ENCODE measurements around the gene PXDC1.
A peak's percentile ranks its signal among the peaks of the same experiment; 100 is the strongest.

The PXDC1 gene

GRCh38 chr6:3747100-3747737, 4.3 kb downstream of the PXDC1 start:
- Histone ChIP-seq H3K36me3 (ENCODE audit: control insufficient read depth in 4 of 4, insufficient read depth in 4 of 4, low read length in 3 of 4) (no peaks in the 10 kb centered on the region), H3K27me3 (replicated peaks in 2 of 5; ENCODE audit: control insufficient read depth in 4 of 5, insufficient read depth in 5 of 5, low read length in 4 of 5) (no peaks in the 10 kb centered on the region), H3K9me3 (ENCODE audit: control extremely low read depth in 1 of 5, control insufficient read depth in 4 of 5, insufficient read depth in 2 of 5, low read depth in 1 of 5, low read length in 4 of 5) (no peaks in the 10 kb centered on the region), H3K4me1 (ENCODE audit: control extremely low read depth in 1 of 4, control insufficient read depth in 4 of 4, insufficient read depth in 4 of 4, low read length in 3 of 4) (peaks cover 0 to 48% (median 43%) of the 10 kb centered on the region in 4 experiments), H3K27ac (ENCODE audit: insufficient read depth in 1 of 2, low read depth in 1 of 2, low read length in 2 of 2, poor library complexity in 1 of 2, severe bottlenecking in 2 of 2) (no peak overlapping the region), H3K4me3 (ENCODE audit: control insufficient read depth in 1 of 7, extremely low read depth in 1 of 7, insufficient read depth in 4 of 7, low read depth in 2 of 7, low read length in 6 of 7) (no peak overlapping the region)
- POLR2A ChIA-PET: no interaction called here
- no peak for DNase-seq
- CTCF ChIA-PET: interaction anchor here (0.8 to 6.9 kb wide), 5 partner anchors 102 to 261 kb away, joined by 4 to 90 read pairs (median 9); partner anchors contain the start of gene FAM50B
- 80% methylated on average over 8 of the region's 12 CpGs for WGBS (ENCODE audit: insufficient coverage)

GRCh38 chr6:3746696-3747095, 4.8 kb downstream of the PXDC1 start:
- H3K4me1 ChIP-seq (ENCODE audit: control extremely low read depth in 1 of 4, control insufficient read depth in 4 of 4, insufficient read depth in 4 of 4, low read length in 3 of 4): peaks cover 0 to 50% (median 42%) of the 10 kb centered on the region in 4 experiments
- no peaks in the 10 kb centered on the region for H3K9me3 ChIP-seq (ENCODE audit: control extremely low read depth in 1 of 5, control insufficient read depth in 4 of 5, insufficient read depth in 2 of 5, low read depth in 1 of 5, low read length in 4 of 5)
- no peak overlapping the region for H3K4me3 ChIP-seq (ENCODE audit: control insufficient read depth in 1 of 7, extremely low read depth in 1 of 7, insufficient read depth in 4 of 7, low read depth in 2 of 7, low read length in 6 of 7)
- ChIA-PET CTCF (interaction anchor here (0.8 to 6.9 kb wide), 13 partner anchors 12 to 495 kb away, joined by 3 to 90 read pairs (median 6); partner anchors contain the start of gene FAM50B), POLR2A (no interaction called here)
- no peaks in the 10 kb centered on the region for H3K36me3 ChIP-seq (ENCODE audit: control insufficient read depth in 4 of 4, insufficient read depth in 4 of 4, low read length in 3 of 4)
- no peak overlapping the region for H3K27ac ChIP-seq (ENCODE audit: insufficient read depth in 1 of 2, low read depth in 1 of 2, low read length in 2 of 2, poor library complexity in 1 of 2, severe bottlenecking in 2 of 2)
- WGBS (ENCODE audit: insufficient coverage): 100% methylated on average over 6 of the region's 8 CpGs
- no peaks in the 10 kb centered on the region for H3K27me3 ChIP-seq (replicated peaks in 2 of 5; ENCODE audit: control insufficient read depth in 4 of 5, insufficient read depth in 5 of 5, low read length in 4 of 5)
- no peak for DNase-seq

- Histone ChIP-seq H3K27ac (ENCODE audit: insufficient read depth in 1 of 2, low read depth in 1 of 2, low read length in 2 of 2, poor library complexity in 1 of 2, severe bottlenecking in 2 of 2) (no peak overlapping the region), H3K9me3 (ENCODE audit: control extremely low read depth in 1 of 5, control insufficient read depth in 4 of 5, insufficient read depth in 2 of 5, low read depth in 1 of 5, low read length in 4 of 5) (no peaks in the 10 kb centered on the region), H3K36me3 (ENCODE audit: control insufficient read depth in 4 of 4, insufficient read depth in 4 of 4, low read length in 3 of 4) (no peaks in the 10 kb centered on the region), H3K27me3 (replicated peaks in 2 of 5; ENCODE audit: control insufficient read depth in 4 of 5, insufficient read depth in 5 of 5, low read length in 4 of 5) (no peaks in the 10 kb centered on the region), H3K4me3 (ENCODE audit: control insufficient read depth in 1 of 7, extremely low read depth in 1 of 7, insufficient read depth in 4 of 7, low read depth in 2 of 7, low read length in 6 of 7) (no peak overlapping the region), H3K4me1 (ENCODE audit: control extremely low read depth in 1 of 4, control insufficient read depth in 4 of 4, insufficient read depth in 4 of 4, low read length in 3 of 4) (peaks cover 0 to 48% (median 39%) of the 10 kb centered on the region in 4 experiments)
- POLR2A ChIA-PET: no interaction called here
- 46% methylated on average over 11 of the region's 11 CpGs for WGBS (ENCODE audit: insufficient coverage)
- CTCF ChIA-PET: interaction anchor here (0.7 to 6.9 kb wide), 23 partner anchors 12 to 494 kb away, joined by 3 to 90 read pairs (median 4); partner anchors contain the start of gene FAM50B
- DNase-seq: peak in 1 of 3 donors; percentile 57
Measured at GRCh38 chr6:3746119-3746691, 5.3 kb downstream of the PXDC1 start.

GRCh38 chr6:3745566-3746118, 5.9 kb downstream of the PXDC1 start:
- no peak overlapping the region for H3K27ac ChIP-seq (ENCODE audit: insufficient read depth in 1 of 2, low read depth in 1 of 2, low read length in 2 of 2, poor library complexity in 1 of 2, severe bottlenecking in 2 of 2)
- POLR2A ChIA-PET: no interaction called here

GRCh38 chr6:3744901-3745470, 6.5 kb downstream of the PXDC1 start:
- Histone ChIP-seq H3K4me3 (ENCODE audit: control insufficient read depth in 1 of 7, extremely low read depth in 1 of 7, insufficient read depth in 4 of 7, low read depth in 2 of 7, low read length in 6 of 7) (no peak overlapping the region), H3K27me3 (replicated peaks in 2 of 5; ENCODE audit: control insufficient read depth in 4 of 5, insufficient read depth in 5 of 5, low read length in 4 of 5) (no peaks in the 10 kb centered on the region), H3K4me1 (ENCODE audit: control extremely low read depth in 1 of 4, control insufficient read depth in 4 of 4, insufficient read depth in 4 of 4, low read length in 3 of 4) (peaks cover 0 to 36% (median 31%) of the 10 kb centered on the region in 4 experiments), H3K9me3 (ENCODE audit: control extremely low read depth in 1 of 5, control insufficient read depth in 4 of 5, insufficient read depth in 2 of 5, low read depth in 1 of 5, low read length in 4 of 5) (no peaks in the 10 kb centered on the region), H3K27ac (ENCODE audit: insufficient read depth in 1 of 2, low read depth in 1 of 2, low read length in 2 of 2, poor library complexity in 1 of 2, severe bottlenecking in 2 of 2) (no peak overlapping the region), H3K36me3 (ENCODE audit: control insufficient read depth in 4 of 4, insufficient read depth in 4 of 4, low read length in 3 of 4) (no peaks in the 10 kb centered on the region)
- 94% methylated on average over 20 of the region's 20 CpGs for WGBS (ENCODE audit: insufficient coverage)
- CTCF ChIA-PET: interaction anchor here (1.0 to 6.9 kb wide), 18 partner anchors 11 to 493 kb away, joined by 3 to 90 read pairs (median 4); partner anchors contain the start of gene FAM50B
- POLR2A ChIA-PET: no interaction called here
- DNase-seq: no peak

More at GRCh38 chr6:3745566-3746118, 5.9 kb downstream of the PXDC1 start:
- H3K36me3 ChIP-seq (ENCODE audit: control insufficient read depth in 4 of 4, insufficient read depth in 4 of 4, low read length in 3 of 4): no peaks in the 10 kb centered on the region
- H3K4me3 ChIP-seq (ENCODE audit: control insufficient read depth in 1 of 7, extremely low read depth in 1 of 7, insufficient read depth in 4 of 7, low read depth in 2 of 7, low read length in 6 of 7): no peak overlapping the region
- peaks cover 0 to 42% (median 36%) of the 10 kb centered on the region in 4 experiments for H3K4me1 ChIP-seq (ENCODE audit: control extremely low read depth in 1 of 4, control insufficient read depth in 4 of 4, insufficient read depth in 4 of 4, low read length in 3 of 4)
- DNase-seq: no peak
- 95% methylated on average over 4 of the region's 4 CpGs for WGBS (ENCODE audit: insufficient coverage)
- CTCF ChIA-PET: interaction anchor here (0.7 to 6.9 kb wide), 21 partner anchors 11 to 494 kb away, joined by 3 to 90 read pairs (median 4); partner anchors contain the start of gene FAM50B
- no peaks in the 10 kb centered on the region for H3K9me3 ChIP-seq (ENCODE audit: control extremely low read depth in 1 of 5, control insufficient read depth in 4 of 5, insufficient read depth in 2 of 5, low read depth in 1 of 5, low read length in 4 of 5)
- no peaks in the 10 kb centered on the region for H3K27me3 ChIP-seq (replicated peaks in 2 of 5; ENCODE audit: control insufficient read depth in 4 of 5, insufficient read depth in 5 of 5, low read length in 4 of 5)

- ChIA-PET CTCF (interaction anchor here (1.0 to 6.9 kb wide), 12 partner anchors 13 to 461 kb away, joined by 3 to 90 read pairs (median 12); partner anchors contain the start of gene FAM50B), POLR2A (no interaction called here)
- H3K27ac ChIP-seq (ENCODE audit: insufficient read depth in 1 of 2, low read depth in 1 of 2, low read length in 2 of 2, poor library complexity in 1 of 2, severe bottlenecking in 2 of 2): no peak overlapping the region
- peaks cover 0 to 34% (median 31%) of the 10 kb centered on the region in 4 experiments for H3K4me1 ChIP-seq (ENCODE audit: control extremely low read depth in 1 of 4, control insufficient read depth in 4 of 4, insufficient read depth in 4 of 4, low read length in 3 of 4)
- no peak for DNase-seq
- H3K4me3 ChIP-seq (ENCODE audit: control insufficient read depth in 1 of 7, extremely low read depth in 1 of 7, insufficient read depth in 4 of 7, low read depth in 2 of 7, low read length in 6 of 7): no peak overlapping the region
- no peaks in the 10 kb centered on the region for H3K9me3 ChIP-seq (ENCODE audit: control extremely low read depth in 1 of 5, control insufficient read depth in 4 of 5, insufficient read depth in 2 of 5, low read depth in 1 of 5, low read length in 4 of 5)
- no peaks in the 10 kb centered on the region for H3K36me3 ChIP-seq (ENCODE audit: control insufficient read depth in 4 of 4, insufficient read depth in 4 of 4, low read length in 3 of 4)
- WGBS (ENCODE audit: insufficient coverage): 86% methylated on average over 19 of the region's 19 CpGs
- no peaks in the 10 kb centered on the region for H3K27me3 ChIP-seq (replicated peaks in 2 of 5; ENCODE audit: control insufficient read depth in 4 of 5, insufficient read depth in 5 of 5, low read length in 4 of 5)
Measured at GRCh38 chr6:3744211-3744900, 7.2 kb downstream of the PXDC1 start.
